Tibial nerve (tissue), 4 donors: ENCODE data around the gene LDHD.

Experiments
- CTCF ChIP-seq, 5 experiments: fragments of 200-600 bp in 3 of 5; fragments of 450-650 bp in 2 of 5; sonication (generic) in 3 of 5; IDR thresholded peaks; one replicate each; pipeline ENCODE4 v1.5.1; 2016 to 2019; ENCODE audit warnings: antibody characterized with exemption in 5 of 5, mild to moderate bottlenecking in 3 of 5, moderate library complexity in 2 of 5
- EP300 ChIP-seq, 2 donors: sonication (generic); formaldehyde crosslinking; IDR thresholded peaks; one replicate each; pipeline ENCODE4 v1.6.1; 2017; ENCODE audit warnings: antibody characterized with exemption in 2 of 2, mild to moderate bottlenecking in 1 of 2
- POLR2A ChIP-seq, 2 donors: fragments of 450-650 bp; IDR thresholded peaks; one replicate each; pipeline ENCODE4 v1.6.1; 2017; ENCODE audit warnings: antibody characterized with exemption in 2 of 2, mild to moderate bottlenecking in 2 of 2, moderate library complexity in 2 of 2

GRCh38 chr16:75079346-75079926 lies 37.1 kb downstream of the LDHD start:
- no peak for TF ChIP-seq CTCF (IDR thresholded peaks at IDR 0.05)
- TF ChIP-seq POLR2A (IDR thresholded peaks at IDR 0.05): no peak
- TF ChIP-seq EP300 (IDR thresholded peaks at IDR 0.05): no peak
